RCC 7860 (cell line): ENCODE data around the gene SCN8A.
"Not testable (repeated sequence)": the region's sequence is repeated elsewhere in the genome, so short reads cannot be mapped to it uniquely, and the experiment has no call there.

ENCODE experiments used
- DNase-seq: peaks from one replicate; pipeline ENCODE4 v3.0.0-alpha.2; 2015; ENCODE audit warnings: low spot score
- FAIRE-seq: peaks from 2 replicates; lab custom pipeline; 2012; peaks lifted over from hg19 to GRCh38; lab: Jason Lieb, UNC

Gene SCN8A

DNA sequence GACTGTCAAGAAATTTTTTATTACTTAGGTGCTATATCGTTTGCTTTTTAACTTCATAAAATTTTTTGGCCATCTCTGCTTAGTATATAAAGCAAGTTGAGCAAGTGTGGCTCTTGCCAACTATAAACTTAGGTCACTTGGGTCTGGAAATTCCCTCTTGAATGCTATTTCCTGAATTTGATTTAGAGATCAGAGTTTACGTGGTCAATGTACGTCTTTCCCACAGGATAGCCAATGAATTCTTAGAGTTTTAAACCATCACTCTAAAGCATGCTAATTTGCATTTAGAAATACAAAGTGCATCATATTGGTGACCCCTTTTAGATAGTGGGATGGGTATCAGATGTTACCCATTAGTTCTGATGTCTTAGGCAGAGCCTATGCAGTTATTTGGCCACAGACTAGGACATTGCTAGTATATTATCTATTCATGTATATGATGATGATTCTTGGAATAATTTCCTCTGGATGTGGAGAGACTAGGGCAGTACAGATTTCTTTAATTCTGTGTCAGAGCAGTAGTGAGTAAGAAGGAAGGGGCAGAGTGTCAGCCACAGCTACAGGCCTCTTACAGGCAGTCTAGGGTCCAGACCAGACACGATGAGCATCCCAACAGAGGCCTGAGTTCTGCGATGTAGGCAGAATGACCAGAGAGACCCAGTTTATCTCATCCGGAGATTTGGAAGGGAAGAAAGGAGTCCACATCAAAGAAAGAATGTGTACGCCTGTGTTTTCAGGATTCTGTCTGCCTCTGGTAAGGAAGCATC lies 30.3 kb downstream of the SCN8A start:
- DNase-seq, result no peak
- no peak for FAIRE-seq

DNA sequence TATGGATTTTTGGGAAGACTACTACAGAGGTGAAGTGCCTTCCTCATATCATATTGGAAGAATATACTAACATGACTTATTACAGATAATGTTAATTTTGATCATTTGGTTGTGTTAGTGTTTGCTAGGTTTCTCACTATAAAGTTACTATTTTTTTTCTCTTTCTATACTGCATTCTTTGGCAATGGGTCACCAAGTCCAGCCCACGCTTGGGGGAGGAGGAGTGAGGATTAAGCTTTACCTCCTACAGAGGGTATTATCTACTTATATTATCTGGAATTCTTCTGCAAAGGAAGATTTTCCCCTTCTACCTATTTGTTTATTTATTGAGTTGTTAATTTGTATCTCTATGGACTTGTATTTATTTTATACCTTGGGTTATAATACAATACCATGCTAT lies 31.5 kb downstream of the SCN8A start:
- DNase-seq (no peak), FAIRE-seq (no peak)

DNA sequence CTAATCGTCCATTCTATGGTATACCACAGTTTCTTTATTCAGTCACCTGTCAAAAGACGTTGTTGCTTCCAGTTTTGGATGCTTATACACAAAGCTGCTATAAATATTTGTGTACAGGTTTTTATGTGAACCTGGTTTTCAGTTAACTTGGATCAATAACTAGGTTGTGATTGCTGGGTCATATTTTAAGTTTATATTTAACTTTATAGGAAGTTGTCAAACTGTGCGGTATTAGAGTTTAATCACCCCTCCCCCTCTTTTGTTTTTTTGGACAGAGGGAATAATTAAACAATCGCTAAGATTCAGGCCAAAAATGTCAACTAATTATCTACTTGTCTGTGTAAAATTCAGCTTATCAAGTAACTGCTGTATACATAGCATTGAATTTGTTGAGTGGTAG lies 34.3 kb downstream of the SCN8A start:
- DNase-seq (no peak), FAIRE-seq (no peak)

DNA sequence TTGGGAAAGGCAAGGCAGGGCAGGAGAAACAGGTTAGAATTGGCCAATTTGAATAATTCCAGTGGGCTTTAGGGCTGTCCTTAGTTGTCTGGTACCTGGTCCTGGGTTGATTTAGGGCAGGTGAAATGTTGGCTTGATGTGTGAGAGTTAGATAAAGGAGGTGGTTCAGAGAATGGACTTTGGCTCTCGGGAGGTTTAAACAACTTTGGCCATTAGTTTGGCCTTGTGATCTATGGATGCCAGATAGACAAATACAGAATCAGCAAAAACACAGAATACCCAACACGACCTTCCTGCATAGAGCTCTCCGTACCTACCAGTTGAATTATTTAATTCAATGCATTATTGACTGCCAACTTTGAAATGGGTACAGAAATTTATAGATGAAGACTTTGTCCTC lies 35.1 kb downstream of the SCN8A start:
- DNase-seq (no peak), FAIRE-seq (no peak)

DNA sequence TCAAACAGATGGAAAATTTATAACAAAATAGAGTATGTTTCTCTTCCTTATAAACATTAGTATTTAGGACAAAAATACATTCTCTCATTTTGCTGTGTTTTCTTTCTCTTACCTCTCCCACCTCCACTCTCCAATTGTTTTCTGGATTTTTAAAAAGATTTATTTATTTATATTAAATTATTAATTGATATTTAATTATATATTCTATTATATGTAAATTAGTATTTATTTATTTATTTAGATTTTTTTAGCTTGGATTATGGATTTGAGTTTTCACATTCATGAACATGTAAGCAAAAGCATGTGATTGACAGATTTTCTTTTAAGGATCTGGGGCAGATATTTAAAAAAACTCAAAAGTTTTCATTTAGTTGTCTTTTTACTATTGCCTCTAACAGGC lies 35.6 kb downstream of the SCN8A start:
- no peak for FAIRE-seq
- DNase-seq, result no peak

DNA sequence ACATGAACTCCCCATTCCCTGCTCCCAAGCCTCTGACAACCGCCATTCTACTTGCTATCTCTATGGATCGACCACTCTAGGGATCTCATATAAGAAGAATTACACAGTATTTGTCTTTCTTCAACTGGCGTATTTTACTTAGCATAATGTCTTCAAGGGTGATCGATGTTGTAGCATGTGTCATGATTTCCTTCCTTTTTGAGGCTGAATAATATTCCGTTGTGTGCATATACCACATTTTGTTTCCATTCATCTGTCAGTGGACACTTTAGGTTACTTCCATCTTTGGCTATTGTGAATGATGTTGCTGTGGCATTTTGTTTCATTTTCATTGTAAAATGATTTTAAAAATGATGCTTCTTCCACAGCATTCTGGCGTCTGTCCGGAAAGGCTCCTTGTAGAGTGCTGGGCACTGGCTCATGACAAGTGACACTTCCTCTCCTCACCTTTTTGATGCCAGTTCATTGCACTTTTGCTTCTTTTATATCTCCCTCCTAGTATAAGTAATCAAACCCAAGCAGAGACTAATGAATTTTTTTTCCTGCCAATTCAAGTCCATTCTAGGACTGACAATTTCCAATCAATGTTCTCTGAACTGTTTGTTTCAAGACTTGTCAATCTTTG lies 39.3 kb downstream of the SCN8A start:
- no peak for DNase-seq
- FAIRE-seq, result no peak

DNA sequence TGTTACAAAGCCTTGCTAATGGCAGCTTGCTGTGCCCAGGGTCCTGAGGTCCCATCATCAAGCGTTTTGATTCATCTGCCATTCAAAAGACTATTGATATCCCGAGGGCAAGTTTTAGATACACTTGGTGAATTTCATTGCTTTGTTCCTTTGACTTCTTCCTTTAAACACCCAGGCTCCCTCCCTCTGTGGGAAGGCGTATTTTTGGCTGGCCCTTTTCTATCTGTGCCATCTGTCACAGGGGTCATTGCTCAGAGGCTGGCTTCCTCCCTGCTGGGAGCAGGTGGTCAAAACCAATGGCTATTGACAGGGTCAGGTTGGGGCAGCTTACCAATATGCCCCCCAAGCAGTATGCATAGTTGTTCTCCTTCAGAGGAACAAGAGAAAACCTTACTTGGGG lies 40.0 kb downstream of the SCN8A start:
- no peak for DNase-seq
- FAIRE-seq, result no peak

GRCh38 chr12:51631591-51631990 lies 40.6 kb downstream of the SCN8A start:
- DNase-seq (no peak), FAIRE-seq (no peak)

DNA sequence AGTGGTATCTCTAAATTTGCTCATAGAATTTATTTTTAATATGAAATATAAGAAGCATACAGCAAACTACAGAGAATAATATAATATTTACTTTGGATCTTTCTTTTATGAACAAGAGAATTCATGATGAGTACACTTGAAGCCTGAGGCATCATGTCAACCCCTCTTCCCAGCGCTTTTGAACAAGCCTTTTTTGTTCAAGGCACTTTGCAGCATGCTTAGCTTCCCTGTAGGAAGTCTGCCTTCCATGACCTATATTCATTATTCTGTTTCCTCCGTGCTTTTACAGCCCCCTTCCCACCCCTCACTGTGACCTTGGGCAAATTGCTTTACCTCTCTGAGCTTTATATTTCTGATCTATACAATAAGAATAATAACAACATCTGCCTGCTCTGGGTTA lies 41.6 kb downstream of the SCN8A start:
- DNase-seq (no peak), FAIRE-seq (no peak)

DNA sequence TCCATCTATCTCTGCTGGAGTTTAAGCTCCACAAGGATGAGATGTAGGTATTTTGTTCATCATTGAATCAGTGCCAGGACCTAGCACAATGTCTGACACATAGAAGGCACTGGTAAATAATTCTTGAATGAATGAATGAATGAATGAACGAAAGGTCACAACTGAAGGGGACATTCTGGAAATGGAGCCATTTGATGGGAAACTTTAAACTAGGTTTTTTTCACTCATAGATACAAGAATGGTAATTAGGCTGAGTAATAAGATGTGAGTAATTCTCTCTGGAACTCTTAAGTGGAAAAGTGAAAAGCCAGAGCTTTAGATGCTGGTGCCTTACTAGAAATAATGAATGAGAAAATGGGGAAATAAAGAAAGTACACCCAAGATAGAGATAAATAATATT lies 44.3 kb downstream of the SCN8A start:
- DNase-seq, result no peak
- FAIRE-seq, result no peak

- no peak for FAIRE-seq
- no peak for DNase-seq
Observed at GRCh38 chr12:51636581-51636980, 45.5 kb downstream of the SCN8A start.

DNA sequence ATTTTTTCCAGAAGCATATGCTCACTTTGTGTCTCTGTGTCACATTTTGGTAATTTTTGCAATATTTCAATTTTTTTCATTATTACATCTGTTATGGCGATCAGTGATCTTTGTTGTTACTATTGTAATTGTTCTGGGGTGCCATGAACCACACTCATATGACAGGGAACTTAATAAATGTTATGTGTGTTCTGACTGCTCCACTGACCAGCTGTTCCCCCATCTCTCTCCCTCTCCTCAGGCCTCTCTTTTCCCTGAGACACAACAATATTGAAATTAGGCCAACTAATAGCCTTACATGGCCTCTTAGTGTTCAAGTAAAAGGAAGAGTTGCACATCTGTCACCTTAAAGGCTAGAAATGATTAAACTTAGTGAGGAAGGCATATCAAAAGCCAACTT lies 46.0 kb downstream of the SCN8A start:
- FAIRE-seq (no peak), DNase-seq (no peak)

DNA sequence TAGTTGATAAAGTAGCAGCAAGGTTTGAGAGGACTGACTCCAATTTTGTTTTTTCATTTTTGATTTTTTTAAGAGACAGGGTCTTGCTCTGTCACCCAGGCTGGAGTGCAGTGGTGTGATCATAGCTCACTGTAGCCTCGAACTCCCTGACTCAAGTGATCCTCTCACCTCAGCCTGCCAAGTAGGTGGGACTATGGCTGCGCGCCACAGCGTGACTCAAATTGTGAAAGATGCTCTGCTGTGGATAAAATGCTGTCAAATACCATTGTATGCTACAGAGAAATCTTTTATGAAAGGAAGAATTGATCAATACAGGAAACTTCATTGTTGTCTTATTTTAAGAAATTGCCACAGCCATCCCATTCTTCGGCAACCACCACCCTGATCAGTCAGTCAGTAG lies 48.3 kb downstream of the SCN8A start:
- no peak for DNase-seq
- FAIRE-seq, result no peak

GRCh38 chr12:51642286-51642685 lies 51.3 kb downstream of the SCN8A start:
- DNase-seq (no peak), FAIRE-seq (no peak)

- no peak for FAIRE-seq
Observed at GRCh38 chr12:51643951-51644350, 52.9 kb downstream of the SCN8A start.

GRCh38 chr12:51644691-51645090 lies 53.7 kb downstream of the SCN8A start:
- FAIRE-seq, DNase-seq: not testable (repeated sequence)

More at GRCh38 chr12:51643951-51644350, 52.9 kb downstream of the SCN8A start:
- DNase-seq, result no peak

GRCh38 chr12:51645961-51646360 lies 54.9 kb downstream of the SCN8A start:
- DNase-seq (no peak), FAIRE-seq (no peak)

DNA sequence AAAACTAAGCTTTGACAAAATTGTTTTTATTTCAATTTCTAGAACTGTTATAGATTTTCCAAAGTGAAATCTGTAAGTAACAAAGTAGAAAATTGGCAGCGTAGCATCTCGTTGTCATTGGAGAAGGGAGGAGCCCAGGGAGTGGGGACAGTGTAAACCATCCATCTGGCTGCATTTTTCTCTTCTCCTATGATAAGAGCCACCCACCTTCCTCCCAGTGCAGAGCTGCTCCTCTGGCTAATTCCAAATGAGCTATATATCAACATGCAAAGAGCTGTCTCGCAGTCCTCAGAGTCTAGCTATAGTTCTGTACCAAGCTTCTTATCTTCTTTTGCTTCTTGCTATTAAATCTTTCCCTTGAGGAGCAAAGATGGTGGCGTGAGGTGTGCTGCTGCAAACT lies 56.6 kb downstream of the SCN8A start:
- DNase-seq (no peak), FAIRE-seq (no peak)

DNA sequence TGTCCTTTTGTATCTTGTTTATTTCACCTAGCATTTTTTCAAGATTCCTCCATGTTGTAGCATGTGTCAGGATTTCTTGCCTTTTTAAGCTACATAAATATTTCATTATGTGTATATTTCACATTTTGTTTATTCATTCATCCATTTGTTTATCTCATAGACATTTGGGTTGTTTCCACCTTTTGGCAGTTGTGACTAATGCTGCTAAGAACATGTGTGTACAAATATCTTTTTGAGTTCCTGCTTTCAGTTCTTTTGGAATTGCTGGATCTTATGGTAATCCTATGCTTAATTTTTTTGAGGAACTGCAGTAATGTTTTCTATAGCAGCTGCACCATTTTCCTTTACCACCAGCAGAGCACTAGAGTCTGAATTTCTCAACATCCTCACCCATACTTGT lies 62.4 kb downstream of the SCN8A start:
- DNase-seq (no peak), FAIRE-seq (no peak)

DNA sequence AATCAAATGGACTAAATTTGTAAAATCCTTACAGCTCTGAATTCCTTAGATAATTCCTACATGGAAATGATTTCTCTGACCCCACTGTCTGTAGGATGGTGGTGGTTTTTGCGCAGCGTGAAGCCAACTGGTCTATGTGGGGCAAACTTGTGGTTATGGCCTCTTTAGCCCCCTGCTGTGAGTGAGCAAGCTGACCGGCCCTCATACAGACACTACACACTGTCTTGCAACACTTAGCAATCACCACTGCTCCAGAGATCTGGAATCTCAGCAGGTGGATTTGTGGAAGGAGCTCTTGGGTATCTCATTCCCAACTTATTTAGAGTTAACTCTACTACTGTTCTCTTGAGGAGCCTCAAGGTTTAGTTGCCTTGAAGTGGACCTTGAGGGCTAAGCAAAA lies 70.2 kb downstream of the SCN8A start:
- DNase-seq, result no peak
- no peak for FAIRE-seq

- no peak for FAIRE-seq
- DNase-seq, result no peak
Observed at GRCh38 chr12:51661836-51662235, 70.8 kb downstream of the SCN8A start.

GRCh38 chr12:51662728-51663154 lies 71.7 kb downstream of the SCN8A start:
- DNase-seq, result no peak
- FAIRE-seq, result no peak

DNA sequence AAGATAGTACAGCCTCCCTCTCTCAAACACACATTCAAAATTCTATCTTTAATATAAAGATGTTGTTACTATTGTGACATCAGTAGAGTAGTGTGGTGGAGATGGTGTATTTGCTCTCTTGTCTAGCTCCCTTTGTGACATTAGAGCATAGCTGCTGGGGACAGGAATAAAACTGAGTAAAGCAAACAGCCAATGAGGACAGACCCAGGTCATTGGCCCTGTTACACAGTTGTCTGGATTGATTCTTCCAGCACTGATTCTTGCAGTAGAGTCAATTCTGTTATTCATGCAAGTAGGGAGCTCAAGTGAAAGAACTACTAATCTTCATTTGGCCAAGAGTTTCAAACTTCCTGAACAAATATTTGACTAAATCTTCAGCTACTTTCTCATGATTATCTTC lies 72.4 kb downstream of the SCN8A start:
- FAIRE-seq, result no peak
- DNase-seq, result no peak
